Measurements from ENCODE around the gene CSTPP1. TPM values are rescaled to one million over a fixed set of nuclear protein-coding genes. Genes with fewer than 3 reads are reported as not detected.

The CSTPP1 gene
- total and polyA plus RNA-seq, 2 donors (not counting 3 experiments of a cell fraction or from before 2014, with no cell fraction given), result 25.9 to 38.2 TPM

GRCh38 chr11:46896719-46897406, 39.7 kb upstream of the CSTPP1 start:
- BruUV-seq (replicated peaks), result no TSS peak
- no peaks in the 10 kb centered on the region for H3K9me3 ChIP-seq (replicated peaks; ENCODE audit: control insufficient read depth, insufficient read depth, low read length)
- H4K20me1 ChIP-seq (replicated peaks; ENCODE audit: control insufficient read depth, extremely low read depth, insufficient read depth, low read length), result no peaks in the 10 kb centered on the region
- FAIRE-seq (peak; percentile 63), DNase-seq (ENCODE audit: low read depth, low spot score) (peak; percentile 36)
- H3K9ac ChIP-seq (replicated peaks; ENCODE audit: extremely low read depth, insufficient read depth, low read length), result no peak overlapping the region
- no peak overlapping the region for H2AFZ ChIP-seq (ENCODE audit: low read depth, low read length)
- intact Hi-C loops (cut with micrococcal nuclease) (no loop called here), dilution Hi-C loops (cut with MboI; ENCODE audit: extremely low pct_ligation_motif_present, low sequenced_read_pairs) (no loop called here)
- no peaks in the 10 kb centered on the region for H3K4me1 ChIP-seq (ENCODE audit: control insufficient read depth, extremely low read depth, insufficient read depth, low read length)
- POLR2A ChIA-PET, result no interaction called here
- no peak overlapping the region for H3K27ac ChIP-seq (ENCODE audit: insufficient read depth, low read depth, low read length)
- CTCF ChIA-PET, result interaction anchor here (1.0 to 7.4 kb wide), 5 partner anchors 10 to 257 kb away, joined by 3 to 120 read pairs (median 5); no protein-coding TSS in a partner anchor
- H3K4me2 ChIP-seq (ENCODE audit: insufficient read depth, low read length), result no peak overlapping the region
- H3K27me3 ChIP-seq (ENCODE audit: control insufficient read depth in 2 of 2, insufficient read depth in 2 of 2, low read length in 2 of 2), result no peaks in the 10 kb centered on the region
- no peaks in the 10 kb centered on the region for H3K9me1 ChIP-seq (replicated peaks; ENCODE audit: control insufficient read depth, extremely low read depth, insufficient read depth, low read length)
- H3K79me2 ChIP-seq (ENCODE audit: control insufficient read depth, insufficient read depth, low read length), result no peaks in the 10 kb centered on the region
- H3K4me3 ChIP-seq (replicated peaks in 1 of 3; ENCODE audit: insufficient read depth in 1 of 3, low read depth in 1 of 3, low read length in 3 of 3), result no peak overlapping the region
- TF ChIP-seq MAX (IDR thresholded peaks at IDR 0.05; ENCODE audit: insufficient read depth, insufficient read length) (no peak), CTCF (IDR thresholded peaks at IDR 0.05; ENCODE audit: extremely low read depth in 1 of 2, insufficient read depth in 1 of 2, low read depth in 1 of 2, low read length in 2 of 2) (peak; percentile 15 to 16)
- H3K36me3 ChIP-seq (ENCODE audit: control insufficient read depth in 2 of 2, extremely low read depth in 1 of 2, insufficient read depth in 2 of 2, low read length in 2 of 2), result no peaks in the 10 kb centered on the region

GRCh38 chr11:46898396-46899095, 38.0 kb upstream of the CSTPP1 start:
- intact Hi-C loops (cut with micrococcal nuclease) (no loop called here), dilution Hi-C loops (cut with MboI; ENCODE audit: extremely low pct_ligation_motif_present, low sequenced_read_pairs) (no loop called here)
- no peak for FAIRE-seq
- TF ChIP-seq POLR2AphosphoS5 (IDR thresholded peaks at IDR 0.05; ENCODE audit: insufficient read depth, low read depth, low read length) (no peak), MYC (IDR thresholded peaks at IDR 0.05; ENCODE audit: low read depth, low read length) (no peak), EZH2 (IDR thresholded peaks at IDR 0.05; ENCODE audit: borderline replicate concordance, low read depth, low read length, severe bottlenecking) (no peak), POLR2A (IDR thresholded peaks at IDR 0.05; ENCODE audit: low read depth, low read length) (no peak), JUN (IDR thresholded peaks at IDR 0.05; ENCODE audit: borderline replicate concordance, insufficient read depth, insufficient read length, low read depth) (no peak), FOS (IDR thresholded peaks at IDR 0.05; ENCODE audit: borderline replicate concordance, insufficient read depth, low read length) (no peak), GATA2 (IDR thresholded peaks at IDR 0.05; ENCODE audit: insufficient read depth, insufficient read length, low read depth, low read length) (no peak), CTCF (IDR thresholded peaks at IDR 0.05; ENCODE audit: extremely low read depth in 1 of 2, insufficient read depth in 1 of 2, low read depth in 1 of 2, low read length in 2 of 2) (no peak), MAX (IDR thresholded peaks at IDR 0.05; ENCODE audit: insufficient read depth, insufficient read length) (no peak)
- ChIA-PET POLR2A (no interaction called here), CTCF (interaction anchor here (1.2 kb wide), 1 partner anchor 255 kb away, joined by 3 read pairs; no protein-coding TSS in a partner anchor)
- Histone ChIP-seq H3K27ac (ENCODE audit: insufficient read depth, low read depth, low read length) (no peak overlapping the region), H3K27me3 (ENCODE audit: control insufficient read depth in 2 of 2, insufficient read depth in 2 of 2, low read length in 2 of 2) (no peaks in the 10 kb centered on the region), H3K9me1 (replicated peaks; ENCODE audit: control insufficient read depth, extremely low read depth, insufficient read depth, low read length) (no peaks in the 10 kb centered on the region), H2AFZ (ENCODE audit: low read depth, low read length) (no peak overlapping the region), H4K20me1 (replicated peaks; ENCODE audit: control insufficient read depth, extremely low read depth, insufficient read depth, low read length) (no peaks in the 10 kb centered on the region), H3K4me2 (ENCODE audit: insufficient read depth, low read length) (no peak overlapping the region), H3K79me2 (ENCODE audit: control insufficient read depth, insufficient read depth, low read length) (no peaks in the 10 kb centered on the region), H3K9me3 (replicated peaks; ENCODE audit: control insufficient read depth, insufficient read depth, low read length) (no peaks in the 10 kb centered on the region), H3K4me1 (ENCODE audit: control insufficient read depth, extremely low read depth, insufficient read depth, low read length) (no peaks in the 10 kb centered on the region), H3K4me3 (replicated peaks in 1 of 3; ENCODE audit: insufficient read depth in 1 of 3, low read depth in 1 of 3, low read length in 3 of 3) (no peak overlapping the region), H3K36me3 (ENCODE audit: control insufficient read depth in 2 of 2, extremely low read depth in 1 of 2, insufficient read depth in 2 of 2, low read length in 2 of 2) (no peaks in the 10 kb centered on the region), H3K9ac (replicated peaks; ENCODE audit: extremely low read depth, insufficient read depth, low read length) (no peak overlapping the region)
- no TSS peak for BruUV-seq (replicated peaks)
- DNase-seq (ENCODE audit: low read depth, low spot score), result no peak

Measured in endothelial cell of umbilical vein (primary cell).